HG03139 (cell line): ENCODE measurements around the gene ZDHHC11B.

Source experiments
- ATAC-seq: cut with Tn5 transposase; IDR thresholded peaks from one replicate; pipeline ENCODE4 v1.9.1; 2021; ENCODE audit not compliant: unreplicated experiment

Gene ZDHHC11B

DNA sequence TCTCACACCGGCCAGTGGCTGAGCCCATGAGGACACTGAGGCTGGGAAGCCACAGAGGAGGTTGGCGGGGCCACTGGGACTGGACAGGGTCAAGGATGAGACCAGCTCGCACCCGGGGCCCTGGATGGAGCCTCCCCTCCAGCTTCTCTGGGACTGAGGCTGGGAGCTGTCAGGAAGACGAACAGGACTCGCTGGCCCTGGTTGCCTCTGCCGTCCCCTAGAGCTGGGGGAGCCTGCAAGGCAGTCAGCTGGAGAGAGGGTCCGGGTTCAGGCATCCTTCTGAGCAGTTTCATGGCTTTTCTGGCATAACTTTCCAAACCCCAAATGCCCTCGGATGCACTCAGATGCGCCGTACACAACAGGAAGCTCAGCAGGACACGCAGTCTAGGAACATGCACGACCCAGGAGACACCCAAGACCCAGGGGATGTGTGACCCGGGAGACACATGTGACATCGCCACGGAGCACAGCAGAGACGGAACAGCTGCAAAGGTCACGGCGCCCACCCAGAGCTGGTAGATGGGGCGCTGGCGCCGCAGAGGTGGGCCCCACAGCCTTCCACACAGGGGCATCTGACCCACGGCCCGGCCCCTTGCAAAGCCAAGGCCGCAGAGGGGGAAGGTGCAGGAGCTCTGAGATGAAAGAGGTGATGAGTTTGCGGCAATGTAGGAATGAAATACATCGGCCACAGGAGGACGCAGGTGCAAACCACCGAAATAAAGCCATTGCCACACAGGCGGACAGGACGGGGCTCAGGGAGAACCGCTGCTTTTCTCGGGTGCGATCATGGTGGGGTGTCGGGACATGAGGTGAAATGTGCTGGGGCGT, 108.4 kb downstream of the ZDHHC11B start:
- no peak for ATAC-seq

GRCh38 chr5:675111-675870, 109.2 kb downstream of the ZDHHC11B start:
- no peak for ATAC-seq

GRCh38 chr5:674630-675011, 109.9 kb downstream of the ZDHHC11B start:
- no peak for ATAC-seq

DNA sequence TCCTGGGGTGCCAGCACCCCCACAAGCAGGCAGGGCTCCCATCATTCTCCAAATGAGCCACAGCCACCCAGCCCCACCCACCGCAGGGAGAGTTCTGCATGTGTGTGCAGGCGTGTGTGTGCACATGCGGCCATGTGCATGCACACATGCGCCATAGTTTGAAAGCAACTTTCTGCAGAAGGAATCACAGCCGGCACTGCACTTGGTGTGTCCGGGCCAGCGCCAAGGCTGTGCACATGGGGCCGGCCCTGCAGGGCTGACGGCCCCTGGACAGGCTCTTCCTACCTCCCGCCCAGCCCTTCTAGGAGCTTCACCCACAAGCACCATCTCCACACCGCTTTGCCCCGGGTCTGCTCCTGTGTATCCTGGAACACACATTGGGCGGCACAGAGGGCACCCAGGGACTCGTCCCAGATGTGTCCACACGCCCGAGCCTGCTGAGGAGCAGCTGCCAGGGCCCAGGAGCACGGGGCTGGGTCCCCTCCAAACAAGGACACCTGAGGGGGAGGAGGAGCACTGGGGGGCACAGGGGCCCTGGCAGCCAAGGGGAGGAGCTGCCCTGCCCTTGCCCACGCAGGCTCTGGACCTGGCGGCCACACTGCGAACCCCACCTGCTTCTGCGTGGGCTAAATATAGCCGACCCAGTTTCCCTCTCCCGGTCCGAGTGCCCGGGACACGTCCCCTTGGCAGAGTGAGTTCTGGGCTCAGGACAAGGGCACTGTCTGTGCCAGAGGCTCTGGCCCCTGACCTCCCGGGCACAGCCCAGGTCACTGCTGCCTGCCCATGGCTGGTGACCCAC, 110.5 kb downstream of the ZDHHC11B start:
- no peak for ATAC-seq

DNA sequence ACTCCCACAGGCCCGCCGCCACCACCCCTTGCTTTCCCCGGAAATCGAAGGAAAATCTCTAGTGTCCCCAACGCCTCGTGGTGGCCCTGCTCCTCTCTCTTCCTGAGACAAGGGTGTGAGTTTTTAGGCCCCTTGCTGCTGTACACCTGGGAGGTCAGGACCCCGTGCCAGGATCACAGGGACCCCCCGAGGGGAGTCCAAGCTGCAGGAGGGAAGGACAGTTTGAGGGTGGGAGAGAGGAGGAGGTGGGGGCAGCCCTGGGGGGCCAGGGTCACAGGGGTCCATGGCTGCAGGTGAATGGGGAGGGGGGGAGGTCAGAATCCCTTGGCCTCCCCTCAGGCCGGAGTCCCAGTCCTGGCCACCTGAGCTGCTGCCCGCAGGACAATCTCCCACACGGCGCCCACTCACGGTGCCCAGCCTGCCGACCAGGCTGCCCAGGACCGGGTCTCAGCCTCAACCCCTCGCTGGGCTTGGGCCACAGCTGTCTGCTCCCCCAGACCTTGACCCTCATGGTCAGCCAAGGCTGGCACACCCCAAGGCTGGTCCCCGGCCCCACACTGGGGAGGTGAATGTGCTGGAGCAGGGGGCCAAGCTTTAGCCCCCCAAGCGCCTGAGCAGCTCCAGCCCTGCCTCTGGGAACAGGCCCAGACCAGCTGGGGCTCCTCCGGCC, 111.2 kb downstream of the ZDHHC11B start:
- no peak for ATAC-seq

- no peak for ATAC-seq
Measured at GRCh38 chr5:672329-673160, 112.0 kb downstream of the ZDHHC11B start.

DNA sequence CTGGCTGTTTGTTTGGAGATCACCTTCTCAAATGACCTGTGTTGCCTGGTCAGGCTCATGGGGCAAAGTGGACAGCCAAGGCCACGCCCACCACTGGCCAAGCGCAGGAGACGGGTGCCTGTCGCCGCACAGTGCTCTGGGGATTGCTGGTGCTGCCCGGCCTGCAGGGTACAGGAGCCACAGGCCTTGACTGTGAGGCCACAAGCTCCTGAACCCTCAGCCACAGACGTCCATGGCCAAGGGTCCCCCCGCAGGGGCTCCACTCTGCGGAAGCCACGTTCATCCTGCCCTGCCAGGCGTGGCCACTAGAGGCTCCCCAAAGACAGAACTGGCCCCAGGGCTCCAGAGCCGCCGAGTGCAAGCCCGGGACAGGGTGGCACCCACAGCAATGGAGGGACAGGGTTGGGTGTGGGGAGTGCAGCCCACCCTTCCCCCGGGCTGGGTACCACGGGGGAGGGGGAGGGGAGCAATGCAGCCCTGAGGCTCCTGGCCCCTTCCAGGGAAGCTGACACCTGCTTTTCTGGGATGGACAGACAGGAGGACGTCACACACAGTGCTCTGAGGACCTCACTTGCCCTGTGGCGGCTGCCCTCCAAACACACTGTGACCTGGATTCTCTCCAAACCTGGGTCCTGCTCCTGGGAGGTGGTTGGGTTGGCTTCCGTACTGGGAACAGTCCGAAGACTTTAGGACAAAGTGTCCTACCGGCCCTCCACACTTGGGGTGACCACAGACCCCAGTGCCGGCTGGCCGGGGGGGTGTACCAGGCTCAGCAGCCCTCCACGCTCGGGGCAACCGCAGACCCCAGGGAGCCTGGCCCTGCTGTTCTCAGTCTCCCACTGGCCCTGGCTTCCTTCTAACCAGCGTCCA, 112.8 kb downstream of the ZDHHC11B start:
- ATAC-seq, result no peak

- ATAC-seq, result no peak
Measured at GRCh38 chr5:670396-671270, 113.9 kb downstream of the ZDHHC11B start.

DNA sequence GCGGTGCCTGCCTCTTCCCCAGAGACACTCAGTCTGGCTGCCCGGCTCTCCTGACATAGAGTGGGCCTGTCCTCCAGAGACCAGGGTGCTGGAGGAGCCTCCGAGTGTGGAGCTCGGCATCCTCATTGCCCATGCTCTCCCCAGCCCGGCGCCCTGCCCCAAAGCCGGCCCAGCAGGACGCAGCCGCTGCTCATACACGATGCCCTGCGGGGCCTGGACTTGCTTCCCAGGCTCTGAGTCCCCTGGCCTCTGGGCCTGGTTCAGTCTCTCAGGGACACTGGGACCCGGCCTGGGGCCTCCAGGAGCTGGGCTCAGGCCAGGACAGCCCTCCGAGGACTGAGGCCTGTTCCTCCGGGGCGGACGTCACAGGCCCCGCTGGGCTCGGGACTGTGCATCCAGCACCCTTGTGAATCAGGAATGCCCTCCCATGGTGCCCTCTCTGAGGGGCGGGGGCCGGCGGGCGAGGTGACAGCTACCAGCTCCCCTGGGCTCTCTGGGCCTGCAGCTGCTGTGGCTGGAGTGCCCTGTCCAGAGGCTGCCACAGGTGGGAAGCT, 114.6 kb downstream of the ZDHHC11B start:
- no peak for ATAC-seq

DNA sequence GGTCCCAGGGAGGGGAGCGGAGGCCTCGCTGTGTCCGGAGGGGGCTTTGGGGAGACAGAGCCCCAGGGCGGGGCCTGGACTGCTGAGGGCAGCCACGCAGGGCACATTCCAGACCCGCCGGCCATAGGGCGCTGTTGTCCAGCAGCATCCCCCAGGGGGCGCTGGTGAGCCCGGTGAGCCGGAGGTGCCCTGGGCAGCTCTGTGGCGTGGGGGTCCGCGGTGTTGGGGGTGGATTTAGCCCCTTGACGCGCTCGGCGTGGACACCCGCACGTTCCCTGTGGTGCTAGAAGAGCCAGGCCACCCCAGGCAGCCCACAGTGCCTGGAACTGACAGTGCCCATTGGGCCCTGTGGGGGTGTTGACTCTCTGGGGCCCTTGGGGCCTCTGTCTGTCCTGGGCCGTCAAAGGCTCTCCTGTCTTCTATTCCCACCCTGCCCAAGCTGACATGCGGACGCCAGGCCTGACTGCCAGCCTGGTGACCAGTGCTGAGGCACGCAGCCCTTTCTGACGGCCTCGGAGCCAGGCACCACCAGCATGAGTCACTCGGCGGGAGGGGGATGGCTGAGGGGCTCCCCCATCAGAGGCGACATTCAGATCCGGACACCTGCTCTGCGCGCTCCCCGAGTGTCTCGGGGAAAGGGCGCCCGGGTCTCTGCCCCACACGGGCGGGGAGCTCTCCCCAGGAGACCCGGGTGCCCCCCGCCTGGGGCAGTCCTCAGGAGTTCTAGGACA, 115.3 kb downstream of the ZDHHC11B start:
- no peak for ATAC-seq

- no peak for ATAC-seq
Measured at GRCh38 chr5:668283-668995, 116.1 kb downstream of the ZDHHC11B start.

- ATAC-seq, result no peak
Measured at GRCh38 chr5:666816-667498, 117.6 kb downstream of the ZDHHC11B start.

DNA sequence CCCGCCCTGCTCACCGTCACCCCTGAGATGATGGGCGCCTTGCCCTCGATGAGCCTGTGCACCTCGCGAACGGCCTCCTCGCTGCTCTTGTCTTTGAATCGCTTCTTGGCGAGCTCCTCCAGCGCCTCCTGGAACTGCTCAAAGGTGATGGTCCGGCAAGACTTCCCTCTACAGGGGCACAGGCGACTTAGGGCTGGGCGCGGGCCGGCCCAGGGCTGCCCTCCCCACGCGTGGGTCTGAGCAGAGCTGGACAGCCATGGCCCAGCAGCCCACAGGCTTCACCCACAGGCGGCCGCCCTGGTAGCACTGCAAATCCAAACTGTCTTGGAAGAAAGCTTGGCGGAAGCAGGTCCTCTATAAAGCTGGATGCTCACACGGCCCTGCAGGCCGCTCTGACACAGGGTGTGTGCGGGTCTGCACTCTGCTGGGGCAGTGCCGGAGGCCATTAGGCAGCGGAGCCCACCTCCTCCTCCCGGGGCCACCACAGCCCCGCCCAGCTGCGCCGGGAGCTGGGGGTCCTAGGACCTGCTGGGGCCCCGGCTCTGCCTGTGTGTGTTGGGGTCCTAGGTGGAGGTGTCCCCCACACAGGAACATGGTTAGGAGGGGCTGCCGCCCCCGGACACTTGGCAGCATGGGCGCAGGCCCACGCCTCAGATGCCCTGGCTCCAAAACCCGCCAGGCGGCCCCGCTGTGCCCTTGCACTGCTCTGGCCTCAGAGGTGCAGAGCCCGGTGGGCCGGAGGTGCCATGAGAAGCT, 118.4 kb downstream of the ZDHHC11B start:
- no peak for ATAC-seq

- no peak for ATAC-seq
Measured at GRCh38 chr5:665541-665955, 119.0 kb downstream of the ZDHHC11B start.

- ATAC-seq, result no peak
Measured at GRCh38 chr5:664994-665360, 119.6 kb downstream of the ZDHHC11B start.
